Measurements from ENCODE around the gene MTMR6. TPM values are rescaled to one million over a fixed set of nuclear protein-coding genes. Genes with fewer than 3 reads are reported as not detected.
A peak's percentile ranks its signal among the peaks of the same experiment; 100 is the strongest.

MTMR6 gene
- polyA plus RNA-seq, 1 experiment = 10.5 TPM

DNA sequence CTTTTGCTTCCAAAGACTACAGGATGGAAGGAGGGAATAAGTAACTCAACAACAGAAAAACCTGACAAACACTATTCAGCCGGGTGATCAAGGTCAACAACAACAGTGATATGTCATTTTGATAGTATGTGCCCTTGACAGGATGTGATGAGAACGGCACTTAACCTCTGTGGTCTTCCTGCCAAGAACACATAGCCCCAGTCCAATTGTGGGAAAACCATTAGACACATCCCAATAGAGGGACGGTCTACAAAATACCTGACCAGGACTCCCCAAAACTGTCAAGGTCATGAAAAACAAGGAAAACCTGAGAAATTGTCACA is 72.1 kb downstream of the MTMR6 start:
- Histone ChIP-seq H3K4me3 (ENCODE audit: low read depth, low read length) (no peak overlapping the region), H3K27me3 (ENCODE audit: control insufficient read depth, insufficient read depth, low read length) (no peaks in the 10 kb centered on the region), H3K36me3 (ENCODE audit: control insufficient read depth, insufficient read depth, low read length) (no peaks in the 10 kb centered on the region)
- no peak for TF ChIP-seq CTCF (IDR thresholded peaks at IDR 0.05; ENCODE audit: insufficient read depth, low read depth, low read length)
- ChIA-PET CTCF (interaction anchor here (1.5 kb wide), 1 partner anchor 18 kb away, joined by 6 read pairs; no protein-coding TSS in a partner anchor), POLR2A (no interaction called here)
- no peak for DNase-seq (ENCODE audit: low read depth)

- Histone ChIP-seq H3K36me3 (ENCODE audit: control insufficient read depth, insufficient read depth, low read length) (no peaks in the 10 kb centered on the region), H3K27me3 (ENCODE audit: control insufficient read depth, insufficient read depth, low read length) (no peaks in the 10 kb centered on the region; the same call in 1 of the 2 replicates), H3K4me3 (ENCODE audit: low read depth, low read length) (no peak overlapping the region)
- DNase-seq (ENCODE audit: low read depth) = peak; percentile 24
- peak; percentile 30; the same call in 1 of the 2 replicates for TF ChIP-seq CTCF (IDR thresholded peaks at IDR 0.05; ENCODE audit: insufficient read depth, low read depth, low read length)
- ChIA-PET POLR2A (no interaction called here), CTCF (interaction anchor here (0.7 to 1.5 kb wide), 2 partner anchors 15 to 19 kb away, joined by 3 to 6 read pairs; no protein-coding TSS in a partner anchor)
Observed at GRCh38 chr13:25214491-25215252, 72.6 kb downstream of the MTMR6 start.

DNA sequence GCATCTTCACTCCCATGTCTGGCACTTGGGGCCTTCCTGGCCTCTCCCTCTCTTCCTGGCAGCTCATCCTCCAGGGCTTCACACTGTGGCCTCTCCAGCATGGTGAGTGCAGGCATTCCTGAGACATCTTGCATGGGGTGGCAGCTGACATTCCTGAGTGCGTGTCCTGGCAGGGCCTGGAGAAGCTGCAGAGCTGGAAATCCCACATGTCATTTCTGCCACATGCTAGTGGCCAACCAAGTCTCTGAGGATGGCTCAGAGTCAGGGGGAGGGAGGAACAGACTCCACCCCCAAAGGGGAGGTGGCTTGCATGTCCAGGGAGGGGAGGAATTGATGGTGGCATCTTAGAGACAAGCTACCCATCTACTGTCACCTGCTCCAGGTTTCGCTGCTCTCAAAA is 73.6 kb downstream of the MTMR6 start:
- no peak for DNase-seq (ENCODE audit: low read depth)
- H3K4me3 ChIP-seq (ENCODE audit: low read depth, low read length) = no peak overlapping the region
- ChIA-PET CTCF (interaction anchor here (0.9 to 1.5 kb wide), 2 partner anchors 9 to 20 kb away, joined by 4 to 6 read pairs; no protein-coding TSS in a partner anchor), POLR2A (no interaction called here)
- H3K27me3 ChIP-seq (ENCODE audit: control insufficient read depth, insufficient read depth, low read length) = no peaks in the 10 kb centered on the region; the same call in 1 of the 2 replicates
- TF ChIP-seq CTCF (IDR thresholded peaks at IDR 0.05; ENCODE audit: insufficient read depth, low read depth, low read length) = no peak
- no peaks in the 10 kb centered on the region for H3K36me3 ChIP-seq (ENCODE audit: control insufficient read depth, insufficient read depth, low read length)

- no peaks in the 10 kb centered on the region; the same call in 1 of the 2 replicates for H3K27me3 ChIP-seq (ENCODE audit: control insufficient read depth, insufficient read depth, low read length)
- H3K36me3 ChIP-seq (ENCODE audit: control insufficient read depth, insufficient read depth, low read length) = no peaks in the 10 kb centered on the region
- DNase-seq (ENCODE audit: low read depth) = no peak
- TF ChIP-seq CTCF (IDR thresholded peaks at IDR 0.05; ENCODE audit: insufficient read depth, low read depth, low read length) = no peak
- H3K4me3 ChIP-seq (ENCODE audit: low read depth, low read length) = no peak overlapping the region
- POLR2A ChIA-PET = no interaction called here
- CTCF ChIA-PET = interaction anchor here (0.9 kb wide), 1 partner anchor 14 kb away, joined by 3 read pairs; no protein-coding TSS in a partner anchor
Observed at GRCh38 chr13:25210842-25211569, 76.3 kb downstream of the MTMR6 start.

- no peak overlapping the region for H3K4me3 ChIP-seq (ENCODE audit: low read depth, low read length)
- ChIA-PET POLR2A (no interaction called here), CTCF (no interaction called here)
- no peaks in the 10 kb centered on the region for H3K36me3 ChIP-seq (ENCODE audit: control insufficient read depth, insufficient read depth, low read length)
- no peak for DNase-seq (ENCODE audit: low read depth)
- TF ChIP-seq CTCF (IDR thresholded peaks at IDR 0.05; ENCODE audit: insufficient read depth, low read depth, low read length) = no peak
- no peaks in the 10 kb centered on the region; the same call in 1 of the 2 replicates for H3K27me3 ChIP-seq (ENCODE audit: control insufficient read depth, insufficient read depth, low read length)
Observed at GRCh38 chr13:25207291-25207810, 79.9 kb downstream of the MTMR6 start.
